Measurements from ENCODE around the gene TNFRSF9.
"Not testable (repeated sequence)": the region's sequence is repeated elsewhere in the genome, so short reads cannot be mapped to it uniquely, and the experiment has no call there.

DNA sequence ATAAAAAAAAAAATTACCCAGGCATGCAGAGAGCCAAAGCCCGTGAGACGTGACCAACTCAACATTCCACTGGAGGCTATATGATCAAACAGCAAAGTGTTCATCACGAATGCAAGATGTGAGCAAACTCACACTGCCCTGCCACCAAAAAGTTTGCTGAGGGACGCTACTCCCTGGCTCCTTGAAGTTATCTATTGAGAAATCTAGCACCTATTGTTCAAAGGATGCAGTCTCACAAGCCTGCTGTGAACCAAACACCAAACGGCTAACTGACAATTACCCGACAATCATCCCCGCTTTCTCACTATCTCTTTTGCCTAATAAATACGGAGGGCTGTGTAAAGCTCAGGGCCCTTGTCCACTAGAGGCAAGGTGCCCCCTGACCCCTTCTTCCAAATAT, 13.6 kb downstream of the TNFRSF9 start:
- not testable (repeated sequence) for TF ChIP-seq CTCF (IDR thresholded peaks at IDR 0.05; ENCODE audit: low read depth, low read length); POLR2A (IDR thresholded peaks at IDR 0.05; ENCODE audit: extremely low read depth, insufficient read length)
- TF ChIP-seq, protein P1, sequence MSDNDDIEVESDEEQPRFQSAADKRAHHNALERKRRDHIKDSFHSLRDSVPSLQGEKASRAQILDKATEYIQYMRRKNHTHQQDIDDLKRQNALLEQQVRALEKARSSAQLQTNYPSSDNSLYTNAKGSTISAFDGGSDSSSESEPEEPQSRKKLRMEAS (IDR thresholded peaks at IDR 0.05; ENCODE audit: low read depth, low read length): not testable (repeated sequence)

All from NB4 (cell line).